ENCODE data around the gene TSPAN9.

Gene TSPAN9

GRCh38 chr12:3106579-3106978 is 29.4 kb downstream of the TSPAN9 start:
- no peak overlapping the region for H3K9ac ChIP-seq
- peaks cover 44% of the 10 kb centered on the region for H3K79me2 ChIP-seq
- H3K36me3 ChIP-seq (ENCODE audit: control insufficient read depth, insufficient read depth, low read length), result no peaks in the 10 kb centered on the region
- TF ChIP-seq, protein P1, sequence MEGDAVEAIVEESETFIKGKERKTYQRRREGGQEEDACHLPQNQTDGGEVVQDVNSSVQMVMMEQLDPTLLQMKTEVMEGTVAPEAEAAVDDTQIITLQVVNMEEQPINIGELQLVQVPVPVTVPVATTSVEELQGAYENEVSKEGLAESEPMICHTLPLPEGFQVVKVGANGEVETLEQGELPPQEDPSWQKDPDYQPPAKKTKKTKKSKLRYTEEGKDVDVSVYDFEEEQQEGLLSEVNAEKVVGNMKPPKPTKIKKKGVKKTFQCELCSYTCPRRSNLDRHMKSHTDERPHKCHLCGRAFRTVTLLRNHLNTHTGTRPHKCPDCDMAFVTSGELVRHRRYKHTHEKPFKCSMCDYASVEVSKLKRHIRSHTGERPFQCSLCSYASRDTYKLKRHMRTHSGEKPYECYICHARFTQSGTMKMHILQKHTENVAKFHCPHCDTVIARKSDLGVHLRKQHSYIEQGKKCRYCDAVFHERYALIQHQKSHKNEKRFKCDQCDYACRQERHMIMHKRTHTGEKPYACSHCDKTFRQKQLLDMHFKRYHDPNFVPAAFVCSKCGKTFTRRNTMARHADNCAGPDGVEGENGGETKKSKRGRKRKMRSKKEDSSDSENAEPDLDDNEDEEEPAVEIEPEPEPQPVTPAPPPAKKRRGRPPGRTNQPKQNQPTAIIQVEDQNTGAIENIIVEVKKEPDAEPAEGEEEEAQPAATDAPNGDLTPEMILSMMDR (IDR thresholded peaks at IDR 0.05), result no peak
- no peak overlapping the region for H3K4me2 ChIP-seq (ENCODE audit: low read length)
- no peaks in the 10 kb centered on the region for H3K9me3 ChIP-seq (ENCODE audit: control insufficient read depth, low read length)
- no peaks in the 10 kb centered on the region for H3K4me1 ChIP-seq
- H3K4me3 ChIP-seq (ENCODE audit: low read depth, low read length), result no peak overlapping the region
- H3K27me3 ChIP-seq (ENCODE audit: control insufficient read depth, insufficient read depth, low read length), result no peaks in the 10 kb centered on the region
- H2AFZ ChIP-seq, result no peak overlapping the region
- no peak overlapping the region for H3K27ac ChIP-seq

DNA sequence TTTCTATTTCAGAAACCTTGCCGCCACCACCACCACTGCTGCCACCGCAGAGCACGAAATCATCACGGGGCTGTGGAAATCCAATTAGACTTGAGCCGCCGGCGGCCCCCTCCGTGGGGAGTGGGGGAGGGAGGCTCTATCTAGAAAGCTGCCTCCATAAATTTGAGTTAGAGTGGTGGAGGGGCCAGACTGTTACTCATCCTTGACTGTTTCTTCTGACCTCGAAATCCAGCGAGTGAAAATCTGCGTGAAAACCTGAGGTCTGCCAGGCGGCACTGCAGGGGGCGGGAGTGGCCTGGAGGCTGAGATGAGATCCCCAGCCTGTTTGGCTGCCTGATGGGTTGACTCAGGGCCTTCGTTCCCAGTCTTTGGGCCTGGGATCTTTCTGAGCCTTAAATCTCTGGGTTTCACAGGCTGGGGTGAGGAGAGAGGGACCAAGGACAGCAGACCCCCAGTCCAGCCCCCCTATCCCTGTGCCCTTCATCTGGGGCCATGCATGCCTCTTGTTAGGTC is 29.9 kb downstream of the TSPAN9 start:
- Histone ChIP-seq H3K4me2 (ENCODE audit: low read length) (no peak overlapping the region), H2AFZ (no peak overlapping the region), H3K9ac (no peak overlapping the region), H3K36me3 (ENCODE audit: control insufficient read depth, insufficient read depth, low read length) (no peaks in the 10 kb centered on the region), H3K4me3 (ENCODE audit: low read depth, low read length) (no peak overlapping the region), H3K9me3 (ENCODE audit: control insufficient read depth, low read length) (no peaks in the 10 kb centered on the region), H3K27ac (no peak overlapping the region), H3K4me1 (no peaks in the 10 kb centered on the region), H3K27me3 (ENCODE audit: control insufficient read depth, insufficient read depth, low read length) (no peaks in the 10 kb centered on the region), H3K79me2 (peaks cover 38% of the 10 kb centered on the region)
- TF ChIP-seq, protein P1 (IDR thresholded peaks at IDR 0.05), result no peak

DNA sequence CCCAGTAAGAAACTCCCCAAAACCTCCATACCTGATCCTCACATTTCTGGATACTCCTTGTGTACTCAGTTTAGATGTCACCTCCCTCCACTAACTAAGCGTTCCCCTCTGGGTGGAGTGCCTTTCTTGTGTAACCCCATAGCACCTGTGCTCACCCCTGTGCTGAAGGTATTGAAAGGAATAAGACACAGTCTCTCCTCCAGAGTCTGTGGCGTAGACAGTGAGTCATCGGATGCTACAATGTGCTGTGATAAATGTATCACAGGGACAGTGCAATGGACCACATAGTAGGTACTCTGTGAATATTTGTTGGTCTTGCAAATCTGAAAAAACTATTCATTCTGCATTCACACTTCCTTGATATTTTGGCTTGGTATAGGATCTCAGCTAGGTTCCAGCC is 30.8 kb downstream of the TSPAN9 start:
- Histone ChIP-seq H3K27me3 (ENCODE audit: control insufficient read depth, insufficient read depth, low read length) (no peaks in the 10 kb centered on the region), H3K4me1 (no peaks in the 10 kb centered on the region), H3K27ac (no peak overlapping the region), H3K36me3 (ENCODE audit: control insufficient read depth, insufficient read depth, low read length) (no peaks in the 10 kb centered on the region), H3K9ac (no peak overlapping the region), H3K9me3 (ENCODE audit: control insufficient read depth, low read length) (no peaks in the 10 kb centered on the region), H2AFZ (no peak overlapping the region), H3K79me2 (peaks cover 31% of the 10 kb centered on the region), H3K4me3 (ENCODE audit: low read depth, low read length) (no peak overlapping the region), H3K4me2 (ENCODE audit: low read length) (no peak overlapping the region)
- TF ChIP-seq, protein P1 (IDR thresholded peaks at IDR 0.05), result no peak

DNA sequence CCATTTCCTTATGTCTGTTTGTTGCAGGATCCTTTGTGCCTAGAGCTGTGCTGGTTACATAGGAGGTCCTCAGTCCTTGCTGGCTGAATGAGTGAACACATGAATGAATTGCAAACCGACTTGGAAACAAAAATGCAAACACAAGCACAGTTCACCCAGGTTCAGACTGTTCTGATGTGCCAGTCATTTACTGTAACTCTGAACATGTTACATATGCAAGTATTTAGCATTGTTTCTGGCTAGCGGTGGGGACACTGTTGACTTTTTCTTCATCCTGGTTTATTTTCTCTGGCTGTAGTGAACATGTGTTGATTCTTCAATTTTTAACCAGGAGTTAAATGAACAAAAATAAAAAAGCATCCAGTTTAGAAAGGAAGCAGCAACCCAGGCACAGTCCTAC is 33.4 kb downstream of the TSPAN9 start:
- Histone ChIP-seq H3K4me3 (ENCODE audit: low read depth, low read length) (no peak overlapping the region), H2AFZ (no peak overlapping the region), H3K79me2 (peaks cover 29% of the 10 kb centered on the region), H3K9me3 (ENCODE audit: control insufficient read depth, low read length) (no peaks in the 10 kb centered on the region), H3K9ac (no peak overlapping the region), H3K27ac (no peak overlapping the region), H3K4me2 (ENCODE audit: low read length) (no peak overlapping the region), H3K27me3 (ENCODE audit: control insufficient read depth, insufficient read depth, low read length) (no peaks in the 10 kb centered on the region), H3K4me1 (no peaks in the 10 kb centered on the region), H3K36me3 (ENCODE audit: control insufficient read depth, insufficient read depth, low read length) (no peaks in the 10 kb centered on the region)
- TF ChIP-seq, protein P1 (IDR thresholded peaks at IDR 0.05), result no peak

GRCh38 chr12:3113671-3114325 is 36.6 kb downstream of the TSPAN9 start:
- Histone ChIP-seq H3K36me3 (ENCODE audit: control insufficient read depth, insufficient read depth, low read length) (no peaks in the 10 kb centered on the region), H3K79me2 (peaks cover 42% of the 10 kb centered on the region), H3K27ac (no peak overlapping the region), H3K27me3 (ENCODE audit: control insufficient read depth, insufficient read depth, low read length) (no peaks in the 10 kb centered on the region), H3K9ac (no peak overlapping the region), H3K9me3 (ENCODE audit: control insufficient read depth, low read length) (no peaks in the 10 kb centered on the region), H3K4me1 (no peaks in the 10 kb centered on the region), H3K4me3 (ENCODE audit: low read depth, low read length) (no peak overlapping the region), H3K4me2 (ENCODE audit: low read length) (no peak overlapping the region), H2AFZ (no peak overlapping the region)
- TF ChIP-seq, protein P1 (IDR thresholded peaks at IDR 0.05), result no peak
